PC-3 (cell line): ENCODE results near the gene ZMAT3.

Experiments
- CTCF ChIP-seq: fragments of 300-600 bp; sonication (generic); conservative IDR thresholded peaks from 2 replicates; pipeline ENCODE4 v1.5.1; 2017; ENCODE audit warnings: antibody characterized with exemption, low read depth, mild to moderate bottlenecking, low read length
- EZH2 ChIP-seq: fragments of 300-600 bp; sonication (generic); IDR thresholded peaks from one replicate; pipeline ENCODE4 v1.6.1; 2017; ENCODE audit warnings: antibody characterized with exemption, mild to moderate bottlenecking, low read length; ENCODE audit not compliant: unreplicated experiment
- EZH2phosphoT487 ChIP-seq: fragments of 300-600 bp; sonication (generic); IDR thresholded peaks from 2 replicates; pipeline ENCODE4 v1.6.1; 2018; ENCODE audit warnings: mild to moderate bottlenecking, antibody characterized with exemption, low read length, borderline replicate concordance

- TF ChIP-seq EZH2phosphoT487 (no peak), CTCF (no peak), EZH2 (no peak)
Measured at GRCh38 chr3:179076243-179077027, 4.8 kb upstream of the ZMAT3 start.
